ENCODE measurements around the gene MSI1. TPM values are rescaled to one million over a fixed set of nuclear protein-coding genes. Genes with fewer than 3 reads are reported as not detected.

The MSI1 gene
- total and polyA plus RNA-seq, 2 of the 13 experiments (the other 11 are each of a cell fraction or from before 2014, with no cell fraction given) = 0.09 to 0.46 TPM

- no TSS peak for BruUV-seq (replicated peaks)
- peaks cover 50% of the 10 kb centered on the region for H3K4me1 ChIP-seq (ENCODE audit: insufficient read depth, low read length)
- no peak within 1 kb of the TSS for H2AFZ ChIP-seq (ENCODE audit: low read length)
- WGBS (ENCODE audit: low lambda C conversion rate) = 22% methylated on average over 3 of the region's 5 CpGs
- peak within 1 kb of the TSS; percentile 54 for H3K4me2 ChIP-seq (ENCODE audit: low read depth, low read length)
- no peak within 1 kb of the TSS; the same call in 1 of the 2 replicates for H3K9ac ChIP-seq (ENCODE audit: insufficient read depth, low read depth, low read length)
- peak within 1 kb of the TSS; percentile 40 for H3K27ac ChIP-seq (ENCODE audit: extremely low read length, insufficient read depth, low read length)
- POLR2A ChIA-PET = interaction anchor here (0.6 to 2.0 kb wide), 3 partner anchors 35 to 126 kb away, joined by 3 to 7 read pairs (median 4); partner anchors contain the start of genes RNU4-1 and RPLP0
- CTCF ChIA-PET (ENCODE audit: low intra/inter-chr PET ratio, low total read pairs) = no interaction called here
- no peaks in the 10 kb centered on the region for H3K36me3 ChIP-seq (replicated peaks in 1 of 2; ENCODE audit: control insufficient read depth in 1 of 2, insufficient read depth in 2 of 2, low read length in 2 of 2)
- peak; percentile 79 for FAIRE-seq
- no peaks in the 10 kb centered on the region for H3K9me3 ChIP-seq (ENCODE audit: low read length)
- no peaks in the 10 kb centered on the region for H4K20me1 ChIP-seq (ENCODE audit: insufficient read depth, low read length)
- H3K79me2 ChIP-seq (ENCODE audit: insufficient read depth, low read length) = no peaks in the 10 kb centered on the region
- ATAC-seq = peak; percentile 75
- peak; percentile 44 for DNase-seq (ENCODE audit: low spot score)
- in situ Hi-C loops (cut with HindIII; ENCODE audit: extremely low pct_ligation_motif_present, low pct_unique_long_range_greater_than_20kb) = loop anchor here (10.0 kb wide), 1 partner anchor 107 kb away; the partner anchor contains the start of gene COX6A1
- peaks cover 0 to 2% of the 10 kb centered on the region in 2 experiments; a peak in 1 of 5 replicates for H3K27me3 ChIP-seq (ENCODE audit: control insufficient read depth in 1 of 2, insufficient read depth in 2 of 2, low read length in 2 of 2)
- intact Hi-C loops (cut with micrococcal nuclease; ENCODE audit: unreplicated experiment) = loop anchor here (5.0 to 10.0 kb wide), 2 partner anchors 40 to 107 kb away; partner anchors contain the start of genes COX6A1 and MSI1
- H3K4me3 ChIP-seq (replicated peaks in 1 of 3; ENCODE audit: insufficient read depth in 1 of 3, low read depth in 2 of 3, low read length in 3 of 3) = no peak within 1 kb of the TSS; a peak in 1 of 6 replicates
- peak; percentile 14; the same call in 1 of the 2 replicates for TF ChIP-seq ARID5B (CRISPR knock-in tag; IDR thresholded peaks at IDR 0.05)
- TF ChIP-seq USF2 (IDR thresholded peaks at IDR 0.05; ENCODE audit: low read depth, low read length) = no peak
- no peak for TF ChIP-seq USF2 (CRISPR knock-in tag; IDR thresholded peaks at IDR 0.05; ENCODE audit: borderline replicate concordance)
- TF ChIP-seq BCL6 (CRISPR knock-in tag; IDR thresholded peaks at IDR 0.05) = 0 out of 2 replicates have a peak, but pooled peaks have one; percentile 13
- TF ChIP-seq ZBTB1 (CRISPR knock-in tag; IDR thresholded peaks at IDR 0.05; ENCODE audit: borderline replicate concordance) = no peak
- no peak for TF ChIP-seq ZNF839 (CRISPR knock-in tag; IDR thresholded peaks at IDR 0.05; ENCODE audit: borderline replicate concordance)
- TF ChIP-seq GATAD2A (CRISPR knock-in tag; IDR thresholded peaks at IDR 0.05) = 0 out of 2 replicates have a peak, but pooled peaks have one; percentile 9
- peak; percentile 47 for TF ChIP-seq SALL1 (CRISPR knock-in tag; IDR thresholded peaks at IDR 0.05)
- TF ChIP-seq ZNF441 (CRISPR knock-in tag; IDR thresholded peaks at IDR 0.05; ENCODE audit: borderline replicate concordance) = 0 out of 2 replicates have a peak, but pooled peaks have one; percentile 29
- TF ChIP-seq SMC3 (IDR thresholded peaks at IDR 0.05; ENCODE audit: low read length) = 0 out of 2 replicates have a peak, but pooled peaks have one; percentile 1
- 0 out of 2 replicates have a peak, but pooled peaks have one; percentile 7 for TF ChIP-seq ZNF644 (CRISPR knock-in tag; IDR thresholded peaks at IDR 0.05; ENCODE audit: low read depth)
- no peak for TF ChIP-seq ZSCAN5A (CRISPR knock-in tag; IDR thresholded peaks at IDR 0.05; ENCODE audit: borderline replicate concordance)
- 0 out of 2 replicates have a peak, but pooled peaks have one; percentile 15 for TF ChIP-seq ZNF317 (CRISPR knock-in tag; IDR thresholded peaks at IDR 0.05)
- no peak for TF ChIP-seq TFE3 (CRISPR knock-in tag; IDR thresholded peaks at IDR 0.05)
- TF ChIP-seq ASH2L (IDR thresholded peaks at IDR 0.05; ENCODE audit: insufficient read length, low read depth, low read length) = peak; percentile 27
These were observed 41.4 kb downstream of the MSI1 start, which contains the start of gene PLA2G1B for GRCh38 chr12:120327593-120327992. Gene PLA2G1B, minus strand, starts transcription at chr12:120327779. Its CDS starts 26 bp downstream, at chr12:120327753.
